Measurements from ENCODE around the gene TPO.

The TPO gene

DNA sequence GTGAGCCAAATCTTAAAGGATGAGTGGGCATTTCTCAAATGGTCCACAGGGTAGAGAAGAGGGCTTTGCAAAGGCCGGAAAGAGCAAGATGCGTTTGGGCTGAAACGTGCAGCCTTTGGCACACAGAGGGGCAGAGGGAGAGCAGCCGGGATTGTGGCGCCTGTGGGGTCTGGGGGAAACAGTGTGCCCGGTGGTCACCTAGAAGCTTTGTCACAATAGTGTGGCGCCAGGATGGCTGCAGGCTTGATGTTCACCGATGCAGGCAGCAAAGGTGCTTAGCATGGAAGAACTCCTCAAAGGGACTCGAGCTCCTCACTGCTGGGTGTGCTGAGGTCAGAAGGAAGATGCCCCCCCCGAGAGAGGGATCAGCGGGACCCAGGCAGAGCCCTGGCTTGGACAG is 23.8 kb downstream of the TPO start:
- Histone ChIP-seq H3K27me3 (replicated peaks; ENCODE audit: insufficient read depth, low read length) (no peaks in the 10 kb centered on the region), H2AFZ (ENCODE audit: low read length) (no peak overlapping the region), H4K20me1 (ENCODE audit: insufficient read depth, low read length) (no peaks in the 10 kb centered on the region), H3K79me2 (ENCODE audit: low read length) (no peaks in the 10 kb centered on the region), H3F3A (ENCODE audit: insufficient read depth, low read length) (no peaks in the 10 kb centered on the region), H3K4me2 (ENCODE audit: low read depth, low read length) (no peak overlapping the region), H3K9ac (ENCODE audit: low read length) (no peak overlapping the region), H3K27ac (ENCODE audit: low read length) (no peak overlapping the region), H3K9me3 (replicated peaks; ENCODE audit: insufficient read depth, low read length) (no peaks in the 10 kb centered on the region), H3K9me2 (replicated peaks; ENCODE audit: insufficient read depth, low read length) (no peaks in the 10 kb centered on the region), H3K4me3 (ENCODE audit: low read length) (no peak overlapping the region), H3K4me1 (ENCODE audit: low read length) (no peaks in the 10 kb centered on the region), H3K36me3 (replicated peaks; ENCODE audit: insufficient read depth, low read length) (no peaks in the 10 kb centered on the region)
- no peak for DNase-seq
- TF ChIP-seq, protein P1, sequence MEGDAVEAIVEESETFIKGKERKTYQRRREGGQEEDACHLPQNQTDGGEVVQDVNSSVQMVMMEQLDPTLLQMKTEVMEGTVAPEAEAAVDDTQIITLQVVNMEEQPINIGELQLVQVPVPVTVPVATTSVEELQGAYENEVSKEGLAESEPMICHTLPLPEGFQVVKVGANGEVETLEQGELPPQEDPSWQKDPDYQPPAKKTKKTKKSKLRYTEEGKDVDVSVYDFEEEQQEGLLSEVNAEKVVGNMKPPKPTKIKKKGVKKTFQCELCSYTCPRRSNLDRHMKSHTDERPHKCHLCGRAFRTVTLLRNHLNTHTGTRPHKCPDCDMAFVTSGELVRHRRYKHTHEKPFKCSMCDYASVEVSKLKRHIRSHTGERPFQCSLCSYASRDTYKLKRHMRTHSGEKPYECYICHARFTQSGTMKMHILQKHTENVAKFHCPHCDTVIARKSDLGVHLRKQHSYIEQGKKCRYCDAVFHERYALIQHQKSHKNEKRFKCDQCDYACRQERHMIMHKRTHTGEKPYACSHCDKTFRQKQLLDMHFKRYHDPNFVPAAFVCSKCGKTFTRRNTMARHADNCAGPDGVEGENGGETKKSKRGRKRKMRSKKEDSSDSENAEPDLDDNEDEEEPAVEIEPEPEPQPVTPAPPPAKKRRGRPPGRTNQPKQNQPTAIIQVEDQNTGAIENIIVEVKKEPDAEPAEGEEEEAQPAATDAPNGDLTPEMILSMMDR (IDR thresholded peaks at IDR 0.05; ENCODE audit: low read length): no peak
- TF ChIP-seq EZH2 (optimal IDR thresholded peaks at IDR 0.05; ENCODE audit: low read depth, low read length) (no peak), EZH2phosphoT487 (IDR thresholded peaks at IDR 0.05; ENCODE audit: low read length) (no peak)

DNA sequence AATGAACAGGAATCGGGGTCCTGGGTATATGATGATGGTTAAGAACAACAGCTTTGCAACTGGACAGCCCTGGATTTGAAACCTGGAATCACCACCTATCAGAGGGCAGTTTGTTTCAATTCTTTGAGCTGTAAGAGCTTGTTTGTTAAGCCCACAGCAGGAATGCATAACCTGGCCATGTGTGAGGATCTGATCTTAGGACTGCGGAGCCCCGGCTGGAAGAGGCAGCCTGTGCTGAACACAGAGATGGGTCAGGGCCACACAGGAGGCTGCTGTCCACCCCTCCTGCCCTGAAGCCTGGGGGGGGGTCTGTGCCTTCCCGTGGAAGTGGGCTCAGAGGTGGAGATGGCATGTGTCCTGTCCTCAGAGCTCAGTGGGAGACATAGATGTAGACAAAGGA is 24.3 kb downstream of the TPO start:
- TF ChIP-seq, protein P1 (IDR thresholded peaks at IDR 0.05; ENCODE audit: low read length): no peak
- no peak for TF ChIP-seq EZH2phosphoT487 (IDR thresholded peaks at IDR 0.05; ENCODE audit: low read length)
- no peak for TF ChIP-seq EZH2 (optimal IDR thresholded peaks at IDR 0.05; ENCODE audit: low read depth, low read length)
- H4K20me1 ChIP-seq (ENCODE audit: insufficient read depth, low read length): no peaks in the 10 kb centered on the region
- H3K36me3 ChIP-seq (replicated peaks; ENCODE audit: insufficient read depth, low read length): no peaks in the 10 kb centered on the region
- no peaks in the 10 kb centered on the region for H3K79me2 ChIP-seq (ENCODE audit: low read length)
- H3K9ac ChIP-seq (ENCODE audit: low read length): no peak overlapping the region
- no peak for DNase-seq
- no peak overlapping the region for H3K27ac ChIP-seq (ENCODE audit: low read length)
- H3K4me3 ChIP-seq (ENCODE audit: low read length): no peak overlapping the region
- no peak overlapping the region for H3K4me2 ChIP-seq (ENCODE audit: low read depth, low read length)
- no peaks in the 10 kb centered on the region for H3F3A ChIP-seq (ENCODE audit: insufficient read depth, low read length)
- no peaks in the 10 kb centered on the region for H3K9me2 ChIP-seq (replicated peaks; ENCODE audit: insufficient read depth, low read length)
- no peak overlapping the region for H2AFZ ChIP-seq (ENCODE audit: low read length)
- no peaks in the 10 kb centered on the region for H3K27me3 ChIP-seq (replicated peaks; ENCODE audit: insufficient read depth, low read length)
- no peaks in the 10 kb centered on the region for H3K4me1 ChIP-seq (ENCODE audit: low read length)
- no peaks in the 10 kb centered on the region for H3K9me3 ChIP-seq (replicated peaks; ENCODE audit: insufficient read depth, low read length)

DNA sequence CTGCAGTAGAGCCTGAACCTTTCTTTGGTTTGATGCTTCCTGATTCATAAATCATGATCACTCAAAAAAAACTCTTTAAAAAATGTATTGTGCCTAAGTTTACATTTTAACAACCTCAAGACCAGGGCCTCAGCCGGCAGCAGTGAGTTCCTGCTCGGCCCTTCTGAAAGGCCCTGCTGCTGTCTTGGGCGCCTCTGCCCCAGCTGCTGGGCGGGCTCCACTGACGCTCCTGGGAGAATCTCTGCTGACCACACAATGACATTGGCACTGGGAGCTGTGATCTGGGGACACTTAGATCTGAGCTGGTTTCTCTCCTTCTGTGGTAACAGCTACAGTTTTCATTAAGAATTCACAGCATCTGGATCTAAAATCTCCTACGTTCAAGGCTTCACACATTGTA is 25.7 kb downstream of the TPO start:
- Histone ChIP-seq H3K36me3 (replicated peaks; ENCODE audit: insufficient read depth, low read length) (no peaks in the 10 kb centered on the region), H3K27ac (ENCODE audit: low read length) (peak overlapping the region; percentile 47), H3K4me2 (ENCODE audit: low read depth, low read length) (no peak overlapping the region), H3K4me1 (ENCODE audit: low read length) (no peaks in the 10 kb centered on the region), H3K9me2 (replicated peaks; ENCODE audit: insufficient read depth, low read length) (no peaks in the 10 kb centered on the region), H4K20me1 (ENCODE audit: insufficient read depth, low read length) (no peaks in the 10 kb centered on the region), H3F3A (ENCODE audit: insufficient read depth, low read length) (no peaks in the 10 kb centered on the region), H3K27me3 (replicated peaks; ENCODE audit: insufficient read depth, low read length) (no peaks in the 10 kb centered on the region), H2AFZ (ENCODE audit: low read length) (no peak overlapping the region), H3K9ac (ENCODE audit: low read length) (no peak overlapping the region), H3K9me3 (replicated peaks; ENCODE audit: insufficient read depth, low read length) (no peaks in the 10 kb centered on the region), H3K79me2 (ENCODE audit: low read length) (no peaks in the 10 kb centered on the region), H3K4me3 (ENCODE audit: low read length) (no peak overlapping the region)
- no peak for DNase-seq
- TF ChIP-seq EZH2phosphoT487 (IDR thresholded peaks at IDR 0.05; ENCODE audit: low read length) (no peak), EZH2 (optimal IDR thresholded peaks at IDR 0.05; ENCODE audit: low read depth, low read length) (no peak)
- TF ChIP-seq, protein P1 (IDR thresholded peaks at IDR 0.05; ENCODE audit: low read length): no peak

All from MM.1S (cell line).